Adrenal gland (tissue), 5 donors: ENCODE measurements around the gene MYLK.
"Not testable (repeated sequence)": the region's sequence is repeated elsewhere in the genome, so short reads cannot be mapped to it uniquely, and the experiment has no call there.

ENCODE experiments used
- POLR2A ChIP-seq, 2 donors: fragments of 450-650 bp; IDR thresholded peaks; one replicate each; pipeline ENCODE4 v1.6.1; 2017; ENCODE audit warnings: antibody characterized with exemption in 2 of 2, mild to moderate bottlenecking in 2 of 2, moderate library complexity in 1 of 2
- TF ChIP-seq, protein P1 (sequence below), 6 experiments: fragments of 450-650 bp in 4 of 6; fragments of 200-600 bp in 2 of 6; sonication (generic) in 1 of 6; IDR thresholded peaks; 1 replicate in 5 of 6; 2 replicates in 1 of 6; pipeline versions ENCODE4 v1.5.1 to v1.8.0; 2016 to 2021; ENCODE audit warnings: antibody characterized with exemption in 6 of 6, mild to moderate bottlenecking in 2 of 6, moderate library complexity in 1 of 6
- donor health status: DM: no; HTN: no; CAD: no.

- TF ChIP-seq POLR2A (IDR thresholded peaks at IDR 0.05): not testable (repeated sequence)
- TF ChIP-seq, protein P1, sequence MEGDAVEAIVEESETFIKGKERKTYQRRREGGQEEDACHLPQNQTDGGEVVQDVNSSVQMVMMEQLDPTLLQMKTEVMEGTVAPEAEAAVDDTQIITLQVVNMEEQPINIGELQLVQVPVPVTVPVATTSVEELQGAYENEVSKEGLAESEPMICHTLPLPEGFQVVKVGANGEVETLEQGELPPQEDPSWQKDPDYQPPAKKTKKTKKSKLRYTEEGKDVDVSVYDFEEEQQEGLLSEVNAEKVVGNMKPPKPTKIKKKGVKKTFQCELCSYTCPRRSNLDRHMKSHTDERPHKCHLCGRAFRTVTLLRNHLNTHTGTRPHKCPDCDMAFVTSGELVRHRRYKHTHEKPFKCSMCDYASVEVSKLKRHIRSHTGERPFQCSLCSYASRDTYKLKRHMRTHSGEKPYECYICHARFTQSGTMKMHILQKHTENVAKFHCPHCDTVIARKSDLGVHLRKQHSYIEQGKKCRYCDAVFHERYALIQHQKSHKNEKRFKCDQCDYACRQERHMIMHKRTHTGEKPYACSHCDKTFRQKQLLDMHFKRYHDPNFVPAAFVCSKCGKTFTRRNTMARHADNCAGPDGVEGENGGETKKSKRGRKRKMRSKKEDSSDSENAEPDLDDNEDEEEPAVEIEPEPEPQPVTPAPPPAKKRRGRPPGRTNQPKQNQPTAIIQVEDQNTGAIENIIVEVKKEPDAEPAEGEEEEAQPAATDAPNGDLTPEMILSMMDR (IDR thresholded peaks at IDR 0.05): not testable (repeated sequence)
Observed at GRCh38 chr3:123703663-123704062, 180.5 kb downstream of the MYLK start.
